ENCODE data around the gene SLC30A7.
"Not testable (repeated sequence)": the region's sequence is repeated elsewhere in the genome, so short reads cannot be mapped to it uniquely, and the experiment has no call there.

SLC30A7 gene

GRCh38 chr1:100866901-100867206 lies 29.0 kb upstream of the SLC30A7 start:
- Histone ChIP-seq H3K27me3 (ENCODE audit: control insufficient read depth in 1 of 2, insufficient read depth in 2 of 2, low read length in 2 of 2) (no peaks in the 10 kb centered on the region), H3K9me3 (ENCODE audit: control insufficient read depth in 1 of 2, low read length in 2 of 2) (no peaks in the 10 kb centered on the region), H3K4me1 (ENCODE audit: control insufficient read depth in 1 of 2, insufficient read depth in 2 of 2, low read length in 2 of 2) (no peaks in the 10 kb centered on the region), H3K27ac (ENCODE audit: low read depth, low read length) (no peak overlapping the region), H3K4me3 (ENCODE audit: low read depth in 1 of 2, low read length in 2 of 2) (no peak overlapping the region), H3K9ac (ENCODE audit: low read depth in 1 of 2, low read length in 2 of 2) (no peak overlapping the region), H3K36me3 (ENCODE audit: control insufficient read depth in 1 of 2, insufficient read depth in 2 of 2, low read length in 2 of 2) (no peaks in the 10 kb centered on the region)

GRCh38 chr1:100868364-100868995 lies 27.4 kb upstream of the SLC30A7 start:
- Histone ChIP-seq H3K9ac (ENCODE audit: low read depth in 1 of 2, low read length in 2 of 2) (no peak overlapping the region), H3K9me3 (ENCODE audit: control insufficient read depth in 1 of 2, low read length in 2 of 2) (no peaks in the 10 kb centered on the region), H3K27ac (ENCODE audit: low read depth, low read length) (no peak overlapping the region), H3K4me1 (ENCODE audit: control insufficient read depth in 1 of 2, insufficient read depth in 2 of 2, low read length in 2 of 2) (no peaks in the 10 kb centered on the region), H3K4me3 (ENCODE audit: low read depth in 1 of 2, low read length in 2 of 2) (no peak overlapping the region), H3K27me3 (ENCODE audit: control insufficient read depth in 1 of 2, insufficient read depth in 2 of 2, low read length in 2 of 2) (no peaks in the 10 kb centered on the region), H3K36me3 (ENCODE audit: control insufficient read depth in 1 of 2, insufficient read depth in 2 of 2, low read length in 2 of 2) (no peaks in the 10 kb centered on the region)

GRCh38 chr1:100869996-100870395 lies 25.9 kb upstream of the SLC30A7 start:
- Histone ChIP-seq H3K9ac (ENCODE audit: low read depth in 1 of 2, low read length in 2 of 2) (no peak overlapping the region), H3K36me3 (ENCODE audit: control insufficient read depth in 1 of 2, insufficient read depth in 2 of 2, low read length in 2 of 2) (no peaks in the 10 kb centered on the region), H3K4me3 (ENCODE audit: low read depth in 1 of 2, low read length in 2 of 2) (no peak overlapping the region), H3K9me3 (ENCODE audit: control insufficient read depth in 1 of 2, low read length in 2 of 2) (no peaks in the 10 kb centered on the region), H3K4me1 (ENCODE audit: control insufficient read depth in 1 of 2, insufficient read depth in 2 of 2, low read length in 2 of 2) (no peaks in the 10 kb centered on the region), H3K27me3 (ENCODE audit: control insufficient read depth in 1 of 2, insufficient read depth in 2 of 2, low read length in 2 of 2) (no peaks in the 10 kb centered on the region), H3K27ac (ENCODE audit: low read depth, low read length) (no peak overlapping the region)

GRCh38 chr1:100874433-100874832 lies 21.5 kb upstream of the SLC30A7 start:
- Histone ChIP-seq H3K27me3 (ENCODE audit: control insufficient read depth in 1 of 2, insufficient read depth in 2 of 2, low read length in 2 of 2) (no peaks in the 10 kb centered on the region), H3K9ac (ENCODE audit: low read depth in 1 of 2, low read length in 2 of 2) (no peak overlapping the region), H3K36me3 (ENCODE audit: control insufficient read depth in 1 of 2, insufficient read depth in 2 of 2, low read length in 2 of 2) (peaks cover 0 to 3% of the 10 kb centered on the region in 2 donors), H3K27ac (ENCODE audit: low read depth, low read length) (no peak overlapping the region), H3K4me3 (ENCODE audit: low read depth in 1 of 2, low read length in 2 of 2) (no peak overlapping the region), H3K9me3 (ENCODE audit: control insufficient read depth in 1 of 2, low read length in 2 of 2) (no peaks in the 10 kb centered on the region), H3K4me1 (ENCODE audit: control insufficient read depth in 1 of 2, insufficient read depth in 2 of 2, low read length in 2 of 2) (no peaks in the 10 kb centered on the region)

- Histone ChIP-seq H3K9me3 (ENCODE audit: control insufficient read depth in 1 of 2, low read length in 2 of 2) (no peaks in the 10 kb centered on the region), H3K27ac (ENCODE audit: low read depth, low read length) (no peak overlapping the region), H3K27me3 (ENCODE audit: control insufficient read depth in 1 of 2, insufficient read depth in 2 of 2, low read length in 2 of 2) (no peaks in the 10 kb centered on the region), H3K9ac (ENCODE audit: low read depth in 1 of 2, low read length in 2 of 2) (no peak overlapping the region), H3K36me3 (ENCODE audit: control insufficient read depth in 1 of 2, insufficient read depth in 2 of 2, low read length in 2 of 2) (peaks cover 0 to 3% of the 10 kb centered on the region in 2 donors), H3K4me1 (ENCODE audit: control insufficient read depth in 1 of 2, insufficient read depth in 2 of 2, low read length in 2 of 2) (no peaks in the 10 kb centered on the region), H3K4me3 (ENCODE audit: low read depth in 1 of 2, low read length in 2 of 2) (no peak overlapping the region)
Observed at GRCh38 chr1:100875228-100875627, 20.7 kb upstream of the SLC30A7 start.

GRCh38 chr1:100876291-100876690 lies 19.6 kb upstream of the SLC30A7 start:
- Histone ChIP-seq H3K9me3 (ENCODE audit: control insufficient read depth in 1 of 2, low read length in 2 of 2) (no peaks in the 10 kb centered on the region), H3K27ac (ENCODE audit: low read depth, low read length) (no peak overlapping the region), H3K36me3 (ENCODE audit: control insufficient read depth in 1 of 2, insufficient read depth in 2 of 2, low read length in 2 of 2) (peaks cover 0 to 3% of the 10 kb centered on the region in 2 donors), H3K27me3 (ENCODE audit: control insufficient read depth in 1 of 2, insufficient read depth in 2 of 2, low read length in 2 of 2) (no peaks in the 10 kb centered on the region), H3K4me1 (ENCODE audit: control insufficient read depth in 1 of 2, insufficient read depth in 2 of 2, low read length in 2 of 2) (no peaks in the 10 kb centered on the region), H3K4me3 (ENCODE audit: low read depth in 1 of 2, low read length in 2 of 2) (no peak overlapping the region), H3K9ac (ENCODE audit: low read depth in 1 of 2, low read length in 2 of 2) (no peak overlapping the region)

- Histone ChIP-seq H3K9ac (ENCODE audit: low read depth in 1 of 2, low read length in 2 of 2) (no peak overlapping the region), H3K36me3 (ENCODE audit: control insufficient read depth in 1 of 2, insufficient read depth in 2 of 2, low read length in 2 of 2) (peaks cover 0 to 3% of the 10 kb centered on the region in 2 donors), H3K4me1 (ENCODE audit: control insufficient read depth in 1 of 2, insufficient read depth in 2 of 2, low read length in 2 of 2) (peaks cover 0 to 13% of the 10 kb centered on the region in 2 donors), H3K27ac (ENCODE audit: low read depth, low read length) (no peak overlapping the region), H3K27me3 (ENCODE audit: control insufficient read depth in 1 of 2, insufficient read depth in 2 of 2, low read length in 2 of 2) (no peaks in the 10 kb centered on the region), H3K4me3 (ENCODE audit: low read depth in 1 of 2, low read length in 2 of 2) (no peak overlapping the region), H3K9me3 (ENCODE audit: control insufficient read depth in 1 of 2, low read length in 2 of 2) (no peaks in the 10 kb centered on the region)
Observed at GRCh38 chr1:100879422-100879821, 16.5 kb upstream of the SLC30A7 start.

DNA sequence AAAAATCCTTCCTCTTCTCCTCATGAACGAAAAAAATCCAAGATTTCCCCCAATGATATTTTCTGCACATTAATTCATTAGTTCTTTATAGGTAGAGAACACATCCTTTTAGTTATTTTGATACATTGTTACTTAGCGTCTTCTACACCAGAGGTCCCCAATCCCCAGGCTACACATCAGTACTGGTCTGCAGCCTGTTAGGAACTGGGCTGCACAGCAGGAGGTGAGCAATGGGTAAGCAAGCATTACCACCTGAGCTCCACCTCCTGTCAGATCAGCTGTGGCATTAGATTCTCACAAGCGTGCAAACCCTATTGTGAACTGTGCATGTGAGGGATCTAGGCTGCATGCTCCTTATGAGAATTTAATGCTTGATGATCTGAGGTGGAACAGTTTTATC lies 14.2 kb upstream of the SLC30A7 start:
- H3K27me3 ChIP-seq (ENCODE audit: control insufficient read depth in 1 of 2, insufficient read depth in 2 of 2, low read length in 2 of 2) = no peaks in the 10 kb centered on the region
- no peak overlapping the region for H3K9ac ChIP-seq (ENCODE audit: low read depth in 1 of 2, low read length in 2 of 2)
- no peaks in the 10 kb centered on the region for H3K9me3 ChIP-seq (ENCODE audit: control insufficient read depth in 1 of 2, low read length in 2 of 2)
- no peak overlapping the region for H3K4me3 ChIP-seq (ENCODE audit: low read depth in 1 of 2, low read length in 2 of 2)
- H3K36me3 ChIP-seq (ENCODE audit: control insufficient read depth in 1 of 2, insufficient read depth in 2 of 2, low read length in 2 of 2) = peaks cover 0 to 3% of the 10 kb centered on the region in 2 donors
- peaks cover 0 to 14% of the 10 kb centered on the region in 2 donors for H3K4me1 ChIP-seq (ENCODE audit: control insufficient read depth in 1 of 2, insufficient read depth in 2 of 2, low read length in 2 of 2)
- H3K27ac ChIP-seq (ENCODE audit: low read depth, low read length) = no peak overlapping the region

GRCh38 chr1:100882698-100883097 lies 13.2 kb upstream of the SLC30A7 start:
- Histone ChIP-seq H3K4me3 (ENCODE audit: low read depth in 1 of 2, low read length in 2 of 2) (no peak overlapping the region), H3K36me3 (ENCODE audit: control insufficient read depth in 1 of 2, insufficient read depth in 2 of 2, low read length in 2 of 2) (peaks cover 0 to 2% of the 10 kb centered on the region in 2 donors), H3K27ac (ENCODE audit: low read depth, low read length) (no peak overlapping the region), H3K9ac (ENCODE audit: low read depth in 1 of 2, low read length in 2 of 2) (no peak overlapping the region), H3K27me3 (ENCODE audit: control insufficient read depth in 1 of 2, insufficient read depth in 2 of 2, low read length in 2 of 2) (no peaks in the 10 kb centered on the region), H3K9me3 (ENCODE audit: control insufficient read depth in 1 of 2, low read length in 2 of 2) (no peaks in the 10 kb centered on the region), H3K4me1 (ENCODE audit: control insufficient read depth in 1 of 2, insufficient read depth in 2 of 2, low read length in 2 of 2) (peaks cover 0 to 14% of the 10 kb centered on the region in 2 donors)

GRCh38 chr1:100883963-100884362 lies 11.9 kb upstream of the SLC30A7 start:
- H3K4me3 ChIP-seq (ENCODE audit: low read depth in 1 of 2, low read length in 2 of 2) = no peak overlapping the region
- H3K9ac ChIP-seq (ENCODE audit: low read depth in 1 of 2, low read length in 2 of 2) = no peak overlapping the region
- H3K4me1 ChIP-seq (ENCODE audit: control insufficient read depth in 1 of 2, insufficient read depth in 2 of 2, low read length in 2 of 2) = peaks cover 0 to 14% of the 10 kb centered on the region in 2 donors
- peaks cover 0 to 2% of the 10 kb centered on the region in 2 donors for H3K36me3 ChIP-seq (ENCODE audit: control insufficient read depth in 1 of 2, insufficient read depth in 2 of 2, low read length in 2 of 2)
- H3K9me3 ChIP-seq (ENCODE audit: control insufficient read depth in 1 of 2, low read length in 2 of 2) = no peaks in the 10 kb centered on the region
- no peak overlapping the region for H3K27ac ChIP-seq (ENCODE audit: low read depth, low read length)
- no peaks in the 10 kb centered on the region for H3K27me3 ChIP-seq (ENCODE audit: control insufficient read depth in 1 of 2, insufficient read depth in 2 of 2, low read length in 2 of 2)

GRCh38 chr1:100889007-100889406 lies 6.9 kb upstream of the SLC30A7 start:
- H3K27me3 ChIP-seq (ENCODE audit: control insufficient read depth in 1 of 2, insufficient read depth in 2 of 2, low read length in 2 of 2); H3K36me3 ChIP-seq (ENCODE audit: control insufficient read depth in 1 of 2, insufficient read depth in 2 of 2, low read length in 2 of 2); H3K9ac ChIP-seq (ENCODE audit: low read depth in 1 of 2, low read length in 2 of 2); H3K27ac ChIP-seq (ENCODE audit: low read depth, low read length); H3K4me3 ChIP-seq (ENCODE audit: low read depth in 1 of 2, low read length in 2 of 2); H3K4me1 ChIP-seq (ENCODE audit: control insufficient read depth in 1 of 2, insufficient read depth in 2 of 2, low read length in 2 of 2): not testable (repeated sequence)
- peaks cover 11 to 12% of the 10 kb centered on the region in 2 donors for H3K9me3 ChIP-seq (ENCODE audit: control insufficient read depth in 1 of 2, low read length in 2 of 2)
